ENCODE data around the gene LYPD3.

LYPD3 gene

GRCh38 chr19:43488179-43488578 is 22.8 kb upstream of the LYPD3 start:
- DNase-seq (ENCODE audit: low read depth in 2 of 2), result no peak
- H3K4me3 ChIP-seq (replicated peaks in 1 of 2; ENCODE audit: low read depth in 2 of 2, low read length in 2 of 2), result no peak overlapping the region
- no peak for TF ChIP-seq CTCF (IDR thresholded peaks at IDR 0.05; ENCODE audit: low read depth, low read length)

- no peak overlapping the region for H3K4me3 ChIP-seq (replicated peaks in 1 of 2; ENCODE audit: low read depth in 2 of 2, low read length in 2 of 2)
- DNase-seq (ENCODE audit: low read depth in 2 of 2), result no peak
- no peak for TF ChIP-seq CTCF (IDR thresholded peaks at IDR 0.05; ENCODE audit: low read depth, low read length)
Observed at GRCh38 chr19:43486412-43486811, 21.0 kb upstream of the LYPD3 start.

- DNase-seq (ENCODE audit: low read depth in 2 of 2), result no peak
- TF ChIP-seq CTCF (IDR thresholded peaks at IDR 0.05; ENCODE audit: low read depth, low read length), result no peak
- no peak overlapping the region for H3K4me3 ChIP-seq (replicated peaks in 1 of 2; ENCODE audit: low read depth in 2 of 2, low read length in 2 of 2)
Observed at GRCh38 chr19:43485951-43486350, 20.5 kb upstream of the LYPD3 start.

- H3K4me3 ChIP-seq (replicated peaks in 1 of 2; ENCODE audit: low read depth in 2 of 2, low read length in 2 of 2), result no peak overlapping the region
- DNase-seq (ENCODE audit: low read depth in 2 of 2), result no peak
- no peak for TF ChIP-seq CTCF (IDR thresholded peaks at IDR 0.05; ENCODE audit: low read depth, low read length)
Observed at GRCh38 chr19:43483281-43483680, 17.9 kb upstream of the LYPD3 start.

GRCh38 chr19:43482193-43482592 is 16.8 kb upstream of the LYPD3 start:
- no peak for TF ChIP-seq CTCF (IDR thresholded peaks at IDR 0.05; ENCODE audit: low read depth, low read length)
- no peak overlapping the region for H3K4me3 ChIP-seq (replicated peaks in 1 of 2; ENCODE audit: low read depth in 2 of 2, low read length in 2 of 2)
- DNase-seq (ENCODE audit: low read depth in 2 of 2), result no peak

GRCh38 chr19:43481701-43482100 is 16.3 kb upstream of the LYPD3 start:
- no peak for DNase-seq (ENCODE audit: low read depth in 2 of 2)
- TF ChIP-seq CTCF (IDR thresholded peaks at IDR 0.05; ENCODE audit: low read depth, low read length), result no peak
- H3K4me3 ChIP-seq (replicated peaks in 1 of 2; ENCODE audit: low read depth in 2 of 2, low read length in 2 of 2), result no peak overlapping the region

GRCh38 chr19:43480574-43480973 is 15.2 kb upstream of the LYPD3 start:
- no peak for TF ChIP-seq CTCF (IDR thresholded peaks at IDR 0.05; ENCODE audit: low read depth, low read length)

More at GRCh38 chr19:43480574-43480973, 15.2 kb upstream of the LYPD3 start:
- no peak for DNase-seq (ENCODE audit: low read depth in 2 of 2)
- no peak overlapping the region for H3K4me3 ChIP-seq (replicated peaks in 1 of 2; ENCODE audit: low read depth in 2 of 2, low read length in 2 of 2)

Measured in cardiac fibroblast (primary cell).